GM12878 (cell line): Measurements from ENCODE around the gene STK39. TPM values are rescaled to one million over a fixed set of nuclear protein-coding genes. Genes with fewer than 3 reads are reported as not detected.

ENCODE experiments used
- ASH2L ChIP-seq: fragments of 300-600, 200-600 bp; sonication (generic); IDR thresholded peaks from 2 replicates; pipeline ENCODE4 v1.6.1; 2017; ENCODE audit warnings: low read depth, mild to moderate bottlenecking, borderline replicate concordance
- ATF7 ChIP-seq: fragments of 450-650 bp; IDR thresholded peaks from 2 replicates; pipeline ENCODE4 v1.6.1; 2016; ENCODE audit warnings: low read depth, mild to moderate bottlenecking
- BACH1 ChIP-seq: fragments of 450-650 bp; IDR thresholded peaks from 2 replicates; pipeline ENCODE4 v1.6.1; 2017; ENCODE audit warnings: mild to moderate bottlenecking, borderline replicate concordance
- SIX5 ChIP-seq: IDR thresholded peaks from 2 replicates; pipeline ENCODE4 v1.6.1; 2011; ENCODE audit warnings: mild to moderate bottlenecking, low read depth, low read length, moderate library complexity; ENCODE audit not compliant: severe bottlenecking
- SMAD1 ChIP-seq: fragments of 450-650 bp; IDR thresholded peaks from 2 replicates; pipeline ENCODE4 v1.6.1; 2018; ENCODE audit warnings: mild to moderate bottlenecking, low read depth; ENCODE audit not compliant: partially characterized antibody
- ZBED1 ChIP-seq: IDR thresholded peaks from 2 replicates; pipeline ENCODE4 v1.6.1; 2016; ENCODE audit warnings: borderline replicate concordance
- ZNF24 ChIP-seq: fragments of 450-650 bp; IDR thresholded peaks from 2 replicates; pipeline ENCODE4 v1.6.1; 2017; ENCODE audit warnings: antibody characterized with exemption, mild to moderate bottlenecking
- polyA plus RNA-seq, 11 experiments: library from polyadenylated mRNA; depleted of rRNA in 4 of 11; unstranded in 6 of 11; stranded (reverse) in 5 of 11; fragments of >200 nt; fragmentation: Nextera tagmentation in 4 of 11; fragmentation: Illumina TruSeq in 1 of 11; extraction: Ambion mirVana in 4 of 11; extraction: Trizol in 1 of 11; gene quantifications; 1 replicate in 1 of 11; 2 replicates in 10 of 11; pipeline versions ENCODE4 v1.2.1 to v1.2.3, GENCODE V29; 2011 to 2016; ENCODE audit warnings: inconsistent platforms in 2 of 11, missing spikeins in 2 of 11, low read depth in 1 of 11
- total RNA-seq, 4 experiments: library from RNA; depleted of rRNA in 3 of 4; stranded (reverse); fragments of >200 nt in 3 of 4; fragmentation: Illumina TruSeq in 1 of 4; extraction: Trizol in 1 of 4; gene quantifications; 2 replicates each; pipeline versions ENCODE4 v1.2.1 to v1.2.3, GENCODE V29; 2013 to 2021
- TF ChIP-seq, protein P1 (sequence below): fragments of 450-650 bp; IDR thresholded peaks from 2 replicates; pipeline ENCODE4 v1.6.1; 2018; ENCODE audit warnings: borderline replicate concordance, mild to moderate bottlenecking; ENCODE audit not compliant: partially characterized antibody
- TF ChIP-seq, protein P2 (sequence below): IDR thresholded peaks from 2 replicates; pipeline ENCODE4 v1.6.1; 2011; ENCODE audit warnings: mild to moderate bottlenecking, low read depth, low read length, moderate library complexity; ENCODE audit not compliant: insufficient replicate concordance
- TF ChIP-seq, protein P3 (sequence below): IDR thresholded peaks from 2 replicates; pipeline ENCODE4 v1.6.1; 2011; ENCODE audit warnings: borderline replicate concordance, low read depth, mild to moderate bottlenecking, moderate library complexity, mixed read lengths, low read length; ENCODE audit not compliant: insufficient read depth; ENCODE audit errors: extremely low read length

STK39 gene
- total and polyA plus RNA-seq, 10 of the 15 experiments (the other 5 are each of a cell fraction or from before 2014, with no cell fraction given): 0.03 to 0.21 (median 0.07) TPM; not detected in 5

DNA sequence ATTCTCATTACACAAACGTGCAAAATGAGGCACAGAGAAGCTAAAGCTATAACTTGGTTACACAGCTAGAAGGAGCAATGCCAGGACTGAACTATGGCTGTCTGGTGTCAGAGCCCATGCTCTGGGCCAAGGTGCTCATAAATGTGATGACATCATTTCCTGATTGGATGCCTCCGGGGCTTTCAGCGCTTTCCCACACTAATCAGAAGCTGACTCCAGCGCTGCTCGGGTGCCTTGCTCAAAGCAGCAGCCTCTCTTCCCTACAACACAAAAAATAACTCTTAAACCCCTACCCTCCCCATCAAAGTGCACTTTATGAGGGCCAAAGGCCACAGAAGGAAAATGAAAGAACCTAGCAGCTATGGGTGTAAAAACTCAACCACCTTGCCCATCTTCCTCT, 90.7 kb downstream of the STK39 start (continued):
- TF ChIP-seq, protein P1, sequence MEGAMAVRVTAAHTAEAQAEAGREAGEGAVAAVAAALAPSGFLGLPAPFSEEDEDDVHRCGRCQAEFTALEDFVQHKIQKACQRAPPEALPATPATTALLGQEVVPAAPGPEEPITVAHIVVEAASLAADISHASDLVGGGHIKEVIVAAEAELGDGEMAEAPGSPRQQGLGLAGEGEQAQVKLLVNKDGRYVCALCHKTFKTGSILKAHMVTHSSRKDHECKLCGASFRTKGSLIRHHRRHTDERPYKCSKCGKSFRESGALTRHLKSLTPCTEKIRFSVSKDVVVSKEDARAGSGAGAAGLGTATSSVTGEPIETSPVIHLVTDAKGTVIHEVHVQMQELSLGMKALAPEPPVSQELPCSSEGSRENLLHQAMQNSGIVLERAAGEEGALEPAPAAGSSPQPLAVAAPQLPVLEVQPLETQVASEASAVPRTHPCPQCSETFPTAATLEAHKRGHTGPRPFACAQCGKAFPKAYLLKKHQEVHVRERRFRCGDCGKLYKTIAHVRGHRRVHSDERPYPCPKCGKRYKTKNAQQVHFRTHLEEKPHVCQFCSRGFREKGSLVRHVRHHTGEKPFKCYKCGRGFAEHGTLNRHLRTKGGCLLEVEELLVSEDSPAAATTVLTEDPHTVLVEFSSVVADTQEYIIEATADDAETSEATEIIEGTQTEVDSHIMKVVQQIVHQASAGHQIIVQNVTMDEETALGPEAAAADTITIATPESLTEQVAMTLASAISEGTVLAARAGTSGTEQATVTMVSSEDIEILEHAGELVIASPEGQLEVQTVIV: no peak
- TF ChIP-seq, protein P2, sequence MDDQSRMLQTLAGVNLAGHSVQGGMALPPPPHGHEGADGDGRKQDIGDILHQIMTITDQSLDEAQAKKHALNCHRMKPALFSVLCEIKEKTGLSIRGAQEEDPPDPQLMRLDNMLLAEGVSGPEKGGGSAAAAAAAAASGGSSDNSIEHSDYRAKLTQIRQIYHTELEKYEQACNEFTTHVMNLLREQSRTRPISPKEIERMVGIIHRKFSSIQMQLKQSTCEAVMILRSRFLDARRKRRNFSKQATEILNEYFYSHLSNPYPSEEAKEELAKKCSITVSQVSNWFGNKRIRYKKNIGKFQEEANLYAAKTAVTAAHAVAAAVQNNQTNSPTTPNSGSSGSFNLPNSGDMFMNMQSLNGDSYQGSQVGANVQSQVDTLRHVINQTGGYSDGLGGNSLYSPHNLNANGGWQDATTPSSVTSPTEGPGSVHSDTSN: no peak
- no peak for TF ChIP-seq SIX5
- TF ChIP-seq ZNF24: no peak
- no peak for TF ChIP-seq ZBED1
- TF ChIP-seq BACH1: no peak
- no peak for TF ChIP-seq SMAD1
- TF ChIP-seq ASH2L: no peak
- TF ChIP-seq ATF7: no peak
- TF ChIP-seq, protein P3, sequence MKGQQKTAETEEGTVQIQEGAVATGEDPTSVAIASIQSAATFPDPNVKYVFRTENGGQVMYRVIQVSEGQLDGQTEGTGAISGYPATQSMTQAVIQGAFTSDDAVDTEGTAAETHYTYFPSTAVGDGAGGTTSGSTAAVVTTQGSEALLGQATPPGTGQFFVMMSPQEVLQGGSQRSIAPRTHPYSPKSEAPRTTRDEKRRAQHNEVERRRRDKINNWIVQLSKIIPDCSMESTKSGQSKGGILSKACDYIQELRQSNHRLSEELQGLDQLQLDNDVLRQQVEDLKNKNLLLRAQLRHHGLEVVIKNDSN: no peak
